ENCODE measurements around the gene COX4I1.

Gene COX4I1

GRCh38 chr16:85799497-85800320 is at the start of gene COX4I1, which contains the start of gene EMC8:
Gene COX4I1 (plus strand): TSS chr16:85799695. CDS start chr16:85801206, 1,511 bp downstream.
Gene EMC8 (minus strand): TSS chr16:85799544. CDS start chr16:85799295, 249 bp downstream.
- peak; percentile 93 for DNase-seq (ENCODE audit: low read depth)
- TF ChIP-seq CTCF (conservative IDR thresholded peaks at IDR 0.05; ENCODE audit: low read length), result no peak
- H3K4me3 ChIP-seq (ENCODE audit: low read length), result peak within 1 kb of the TSS; percentile 94

DNA sequence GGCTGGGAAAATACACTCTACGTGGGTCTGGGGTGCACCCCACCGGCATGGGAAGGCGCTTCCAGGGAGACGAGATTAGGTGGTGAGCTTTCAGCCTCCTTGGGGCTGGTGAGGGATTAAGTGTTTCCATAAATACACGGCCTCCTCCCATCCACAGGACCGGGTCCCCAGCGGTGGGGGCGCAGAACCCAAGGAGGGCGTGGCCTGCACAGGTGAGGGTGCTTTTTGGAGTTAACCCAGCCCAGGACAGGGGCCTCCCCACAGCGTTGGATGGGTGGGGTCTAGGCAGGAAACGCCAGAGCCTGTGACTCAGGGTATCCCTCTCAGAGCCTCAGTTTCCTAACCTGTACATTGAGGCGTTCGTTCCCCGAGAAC is 49.7 kb upstream of the COX4I1 start:
- no peak for DNase-seq (ENCODE audit: low read depth)
- peak overlapping the region; percentile 62 for H3K4me3 ChIP-seq (ENCODE audit: low read length)
- TF ChIP-seq CTCF (conservative IDR thresholded peaks at IDR 0.05; ENCODE audit: low read length), result no peak

GRCh38 chr16:85750146-85750826 is 49.2 kb upstream of the COX4I1 start:
- peak; percentile 37 for DNase-seq (ENCODE audit: low read depth)
- peak overlapping the region; percentile 62 for H3K4me3 ChIP-seq (ENCODE audit: low read length)
- no peak; the same call in 1 of the 2 replicates for TF ChIP-seq CTCF (conservative IDR thresholded peaks at IDR 0.05; ENCODE audit: low read length)

GRCh38 chr16:85750827-85751697 is 48.4 kb upstream of the COX4I1 start, which contains the start of gene C16orf74:
Gene C16orf74 (minus strand): TSS chr16:85751096. CDS start chr16:85735217, 15,879 bp downstream.
- peak within 1 kb of the TSS; percentile 62 for H3K4me3 ChIP-seq (ENCODE audit: low read length)
- TF ChIP-seq CTCF (conservative IDR thresholded peaks at IDR 0.05; ENCODE audit: low read length), result no peak
- DNase-seq (ENCODE audit: low read depth), result peak; percentile 36

- no peak for DNase-seq (ENCODE audit: low read depth)
- H3K4me3 ChIP-seq (ENCODE audit: low read length), result no peak overlapping the region
- TF ChIP-seq CTCF (conservative IDR thresholded peaks at IDR 0.05; ENCODE audit: low read length), result no peak
Observed at GRCh38 chr16:85751698-85752501, 47.6 kb upstream of the COX4I1 start.

Data from AG10803 (cell line).